ENCODE measurements around the gene BUB3.

DNA sequence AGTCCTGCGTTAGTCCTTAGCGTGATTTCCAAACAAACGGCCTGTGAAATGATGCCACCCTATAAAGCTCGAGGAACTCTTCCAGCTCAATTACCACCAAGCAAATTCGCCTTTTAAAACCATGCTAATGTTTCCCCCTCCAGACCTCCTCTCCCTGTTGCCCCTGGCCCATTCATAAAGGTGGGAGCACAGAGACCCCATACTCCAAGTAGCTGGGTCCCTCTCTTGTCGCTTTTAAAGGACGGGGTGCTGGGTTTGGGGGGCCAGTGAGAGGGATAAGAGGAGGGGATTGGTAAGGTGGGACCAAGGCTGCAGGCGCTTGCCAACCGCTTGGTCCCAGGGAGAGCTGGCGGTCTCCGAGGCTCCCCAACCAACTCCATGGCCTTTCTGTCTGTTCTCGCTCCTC, 5.0 kb upstream of the BUB3 start:
- TF ChIP-seq POLR2AphosphoS5 (IDR thresholded peaks at IDR 0.05; ENCODE audit: borderline replicate concordance, low read depth, low read length) (no peak), EZH2 (IDR thresholded peaks at IDR 0.05) (no peak), FOXP2 (optimal IDR thresholded peaks at IDR 0.05; ENCODE audit: control extremely low read depth, extremely low read length, insufficient read depth) (no peak)
